ENCODE data around the gene RECQL5.

GRCh38 chr17:75589012-75589918 is 77.7 kb downstream of the RECQL5 start:
- TF ChIP-seq EZH2phosphoT487 (IDR thresholded peaks at IDR 0.05; ENCODE audit: borderline replicate concordance, low read depth, low read length): no peak
- peak; percentile 77 for TF ChIP-seq CTCF (conservative IDR thresholded peaks at IDR 0.05; ENCODE audit: low read length)
